ENCODE results near the gene CD300A. TPM values are rescaled to one million over a fixed set of nuclear protein-coding genes. Genes with fewer than 3 reads are reported as not detected.

The CD300A gene
- polyA plus RNA-seq (2012; ENCODE audit: missing spikeins), result 70.3 TPM

DNA sequence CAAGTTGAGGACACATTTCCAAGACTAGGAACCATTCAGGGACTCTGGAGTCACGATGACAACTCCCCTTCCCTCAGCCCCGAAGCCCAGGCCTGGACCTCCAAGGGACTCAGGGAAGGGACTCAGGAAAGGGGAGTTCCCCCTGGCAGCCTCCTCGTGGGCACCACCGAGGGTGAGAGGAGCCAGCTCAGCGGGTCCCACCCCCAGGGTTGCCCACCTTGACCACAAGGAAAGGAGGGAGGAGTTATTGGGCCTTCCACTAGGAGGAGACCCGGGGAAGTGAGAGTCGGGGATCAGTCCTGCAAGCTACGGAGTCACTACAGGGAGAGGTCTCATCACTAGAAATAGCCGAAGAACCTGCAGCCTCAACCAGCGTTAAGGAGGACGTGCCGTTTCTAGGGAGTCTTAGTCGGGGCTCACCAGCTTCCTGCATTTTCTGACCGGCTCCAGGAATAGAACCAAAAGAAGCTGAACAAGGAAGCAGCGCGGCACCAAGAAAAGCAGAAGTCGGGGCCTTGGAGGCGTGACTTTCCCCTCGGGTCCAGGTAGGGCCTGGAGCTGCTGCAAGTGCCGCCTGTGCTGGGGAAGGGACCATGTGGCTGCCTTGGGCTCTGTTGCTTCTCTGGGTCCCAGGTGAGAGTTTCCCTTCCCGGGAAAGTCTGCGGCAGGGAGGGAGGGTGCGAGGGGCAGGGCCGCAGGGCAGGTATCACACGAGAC is at the start of gene CD300A:
CD300A (plus strand) TSS at position 524 of the 717 bp plus-strand sequence; CDS start at position 594, 70 bp downstream.
- FAIRE-seq, result no peak
- DNase-seq (ENCODE audit: insufficient read length), result no peak
- TF ChIP-seq POLR2AphosphoS5 (IDR thresholded peaks at IDR 0.05; ENCODE audit: low read depth, low read length) (no peak), TAF1 (IDR thresholded peaks at IDR 0.05; ENCODE audit: borderline replicate concordance, low read depth, low read length) (no peak), POLR2A (IDR thresholded peaks at IDR 0.05; ENCODE audit: low read depth, low read length) (peak; percentile 59)

DNA sequence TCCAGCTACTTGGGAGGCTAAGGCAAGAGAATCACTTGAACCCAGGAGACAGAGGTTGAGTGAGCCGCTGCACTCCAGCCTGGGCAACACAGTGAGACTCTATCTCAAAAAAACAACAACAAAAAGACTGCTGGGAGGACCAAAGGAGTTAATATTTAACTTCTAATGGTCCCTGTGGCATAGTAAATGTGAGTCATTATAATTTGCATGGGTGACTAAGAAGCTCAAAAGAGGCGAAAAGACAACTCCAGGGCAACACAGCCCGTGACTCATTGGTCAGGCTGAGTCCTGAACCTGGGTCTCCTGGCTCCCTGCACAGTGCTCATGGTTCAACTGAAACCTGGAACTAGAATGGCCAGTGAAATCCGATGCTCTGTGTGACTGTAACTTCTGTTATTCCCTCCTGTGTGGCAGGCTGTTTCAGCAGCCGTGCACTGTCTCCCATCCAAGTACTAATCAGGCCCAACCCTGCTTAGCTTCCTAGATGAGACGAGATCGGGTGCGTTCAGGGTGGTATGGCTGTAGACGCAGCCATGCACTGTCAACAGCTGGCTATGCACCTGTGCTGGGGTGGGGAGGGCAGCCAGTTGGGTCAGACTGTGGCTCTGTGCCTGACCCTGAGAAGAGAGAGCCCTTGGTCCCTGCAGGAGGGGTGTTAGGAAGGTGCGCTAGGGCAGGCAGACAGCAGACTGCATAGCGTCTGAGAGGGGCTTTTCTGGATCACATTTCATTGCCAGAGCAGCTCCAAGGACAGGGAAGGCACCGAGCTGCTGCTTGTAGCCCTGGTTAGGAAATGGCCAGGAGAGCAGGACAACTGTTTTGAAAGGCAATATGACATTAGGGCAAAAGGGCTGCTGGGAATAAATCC is 49.0 kb upstream of the CD300A start:
- FAIRE-seq, result no peak
- TF ChIP-seq POLR2A (IDR thresholded peaks at IDR 0.05; ENCODE audit: low read depth, low read length) (no peak), POLR2AphosphoS5 (IDR thresholded peaks at IDR 0.05; ENCODE audit: low read depth, low read length) (no peak), TAF1 (IDR thresholded peaks at IDR 0.05; ENCODE audit: borderline replicate concordance, low read depth, low read length) (no peak)
- DNase-seq (ENCODE audit: insufficient read length), result no peak

DNA sequence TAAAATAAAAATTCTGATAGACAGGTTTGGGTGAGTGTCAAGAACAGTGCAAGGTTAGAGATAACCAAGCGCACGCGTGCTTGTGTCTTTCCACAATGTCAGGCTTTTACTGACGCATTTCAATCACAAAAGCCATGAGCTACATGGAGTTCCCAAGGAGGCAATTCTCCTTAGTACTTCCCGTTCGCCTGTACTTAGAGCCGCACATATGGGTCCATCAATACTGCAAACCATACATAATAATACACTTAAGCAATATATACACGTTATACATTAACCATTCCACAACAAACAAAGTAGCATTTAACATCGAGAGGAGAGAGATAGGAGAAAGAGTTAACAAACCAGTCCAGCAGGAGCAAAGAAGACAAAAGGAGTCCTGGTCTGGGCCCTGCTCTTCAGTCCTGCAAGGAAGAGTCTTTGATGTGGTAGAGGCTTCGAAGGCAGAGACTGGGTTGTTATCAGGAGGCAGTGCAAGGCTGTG is 46.5 kb upstream of the CD300A start:
- DNase-seq (ENCODE audit: insufficient read length) (no peak), FAIRE-seq (no peak)
- TF ChIP-seq POLR2AphosphoS5 (IDR thresholded peaks at IDR 0.05; ENCODE audit: low read depth, low read length), result no peak
- no peak for TF ChIP-seq POLR2A (IDR thresholded peaks at IDR 0.05; ENCODE audit: low read depth, low read length)
- TF ChIP-seq TAF1 (IDR thresholded peaks at IDR 0.05; ENCODE audit: borderline replicate concordance, low read depth, low read length), result no peak

DNA sequence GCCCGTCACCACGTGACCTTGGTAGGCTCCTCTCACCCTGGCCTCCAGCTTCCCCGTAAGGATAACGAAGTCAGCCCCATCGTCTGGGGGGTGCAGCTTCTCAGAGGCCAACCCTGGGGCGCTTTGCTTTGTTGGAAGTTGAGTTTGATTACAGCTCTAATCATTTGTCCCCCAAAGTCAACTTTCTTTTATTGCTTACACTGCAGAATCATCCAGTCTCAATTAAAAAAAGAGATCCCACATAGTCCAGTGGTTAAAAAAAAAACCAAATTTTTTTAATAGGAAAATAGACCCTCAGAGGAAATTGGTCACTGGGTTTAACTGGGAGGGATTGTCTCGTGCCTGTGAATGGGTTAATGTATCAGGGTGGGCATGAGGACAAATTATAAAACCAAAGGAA is 42.3 kb upstream of the CD300A start:
- TF ChIP-seq TAF1 (IDR thresholded peaks at IDR 0.05; ENCODE audit: borderline replicate concordance, low read depth, low read length) (no peak), POLR2AphosphoS5 (IDR thresholded peaks at IDR 0.05; ENCODE audit: low read depth, low read length) (no peak), POLR2A (IDR thresholded peaks at IDR 0.05; ENCODE audit: low read depth, low read length) (no peak)
- FAIRE-seq, result no peak
- no peak for DNase-seq (ENCODE audit: insufficient read length)

DNA sequence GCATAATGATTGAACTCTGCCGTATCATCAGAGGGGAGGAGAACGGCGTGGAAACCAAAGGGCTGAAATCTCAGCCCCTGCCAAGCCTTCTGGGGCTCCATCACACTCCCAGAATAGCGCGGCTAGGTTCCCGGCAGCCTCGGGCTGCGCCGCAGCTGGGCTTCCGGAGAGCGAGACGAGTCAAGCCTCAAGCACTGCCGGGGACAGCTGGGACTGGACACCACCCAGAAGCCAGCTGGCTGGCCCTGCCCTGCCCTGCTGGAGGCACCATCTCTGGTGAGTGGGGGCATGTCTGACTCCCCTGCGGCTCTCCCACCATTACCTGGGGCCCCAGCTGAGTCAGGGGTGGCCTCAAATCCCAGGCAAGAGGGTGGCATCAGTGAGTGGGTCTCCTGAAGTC is 41.8 kb upstream of the CD300A start:
- TF ChIP-seq POLR2A (IDR thresholded peaks at IDR 0.05; ENCODE audit: low read depth, low read length), result no peak
- no peak for TF ChIP-seq POLR2AphosphoS5 (IDR thresholded peaks at IDR 0.05; ENCODE audit: low read depth, low read length)
- TF ChIP-seq TAF1 (IDR thresholded peaks at IDR 0.05; ENCODE audit: borderline replicate concordance, low read depth, low read length), result no peak
- DNase-seq (ENCODE audit: insufficient read length), result no peak
- no peak for FAIRE-seq

DNA sequence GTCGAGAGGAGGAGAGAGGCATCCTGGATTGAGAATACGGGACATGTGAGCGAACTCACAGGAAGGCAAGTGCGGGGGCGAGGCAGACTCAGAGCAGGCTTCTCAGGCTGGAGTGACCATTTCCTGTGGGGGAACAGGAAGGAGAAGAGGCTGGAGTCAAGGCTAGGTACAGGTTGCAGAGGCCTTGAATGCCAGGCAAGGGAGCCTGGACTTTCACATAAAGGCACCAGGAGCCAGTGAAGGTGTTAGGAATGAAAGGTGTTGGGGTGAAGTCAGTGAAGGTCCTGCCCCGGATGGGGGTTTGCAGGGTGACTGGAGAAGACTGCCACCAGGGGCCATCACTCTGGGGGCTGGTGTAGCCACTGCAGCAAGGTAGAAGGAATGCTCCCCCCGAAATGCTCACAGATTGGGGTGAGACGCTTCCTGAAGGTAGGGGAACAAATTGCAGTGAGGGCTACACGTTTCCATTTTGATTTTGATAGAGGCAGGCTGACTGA is 39.8 kb upstream of the CD300A start:
- no peak for FAIRE-seq
- TF ChIP-seq TAF1 (IDR thresholded peaks at IDR 0.05; ENCODE audit: borderline replicate concordance, low read depth, low read length), result no peak
- TF ChIP-seq POLR2AphosphoS5 (IDR thresholded peaks at IDR 0.05; ENCODE audit: low read depth, low read length), result no peak
- no peak for TF ChIP-seq POLR2A (IDR thresholded peaks at IDR 0.05; ENCODE audit: low read depth, low read length)
- no peak for DNase-seq (ENCODE audit: insufficient read length)

DNA sequence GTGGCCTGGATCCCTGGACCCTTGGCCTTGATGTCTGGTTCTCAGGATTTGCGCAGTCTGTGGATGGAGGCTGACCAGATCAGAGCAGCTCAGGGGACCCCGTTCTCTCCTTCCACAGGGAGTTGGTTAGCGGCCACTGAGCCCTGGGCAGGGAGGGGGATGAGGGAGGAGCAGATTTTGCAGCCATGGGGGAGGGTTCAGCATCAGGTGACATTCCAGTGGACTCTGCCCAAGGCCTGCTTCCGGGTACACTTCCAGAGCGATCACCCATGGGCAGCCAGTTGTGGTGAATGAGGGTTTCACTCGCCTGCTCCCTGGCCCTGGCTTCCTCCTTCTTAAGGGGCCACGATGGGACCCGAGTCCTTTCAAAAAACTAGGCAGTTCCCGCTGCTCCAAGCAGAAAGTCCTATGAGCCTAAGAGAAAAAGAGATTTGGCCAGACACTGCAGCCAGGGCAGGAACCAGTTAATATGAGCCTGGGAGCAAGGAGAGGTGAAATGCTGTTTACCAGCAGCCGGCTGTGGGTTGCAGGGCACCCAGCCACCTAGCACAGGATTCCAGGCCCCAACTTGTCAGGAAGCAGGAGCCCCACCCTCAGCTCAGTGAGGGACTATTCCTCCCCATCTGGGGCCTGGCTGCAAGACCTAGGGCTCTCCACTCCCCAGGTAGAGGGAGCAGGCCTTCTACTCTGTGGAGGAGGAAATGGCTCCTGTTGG is 39.2 kb upstream of the CD300A start:
- DNase-seq (ENCODE audit: insufficient read length) (no peak), FAIRE-seq (no peak)
- no peak for TF ChIP-seq TAF1 (IDR thresholded peaks at IDR 0.05; ENCODE audit: borderline replicate concordance, low read depth, low read length)
- no peak for TF ChIP-seq POLR2A (IDR thresholded peaks at IDR 0.05; ENCODE audit: low read depth, low read length)
- TF ChIP-seq POLR2AphosphoS5 (IDR thresholded peaks at IDR 0.05; ENCODE audit: low read depth, low read length), result no peak

DNA sequence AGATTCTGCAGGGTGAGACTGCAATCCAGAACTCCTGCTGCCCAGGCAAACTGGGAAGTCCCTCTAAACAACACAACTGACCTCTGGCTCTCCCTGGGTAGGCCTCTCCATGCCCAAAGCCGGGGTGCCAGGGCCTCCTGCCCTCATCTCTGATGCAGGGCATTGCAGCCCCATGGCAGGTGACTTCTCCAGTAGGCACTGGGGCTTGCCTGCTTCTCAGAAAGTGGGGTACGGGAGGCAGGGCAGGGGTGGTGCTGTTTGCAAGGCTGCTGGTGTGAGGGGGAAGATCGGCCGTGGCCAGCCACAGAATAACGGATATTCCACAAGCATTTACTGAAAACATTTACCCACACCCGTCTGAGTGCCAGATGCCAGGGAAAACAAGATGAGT is 38.7 kb upstream of the CD300A start:
- no peak for DNase-seq (ENCODE audit: insufficient read length)
- TF ChIP-seq TAF1 (IDR thresholded peaks at IDR 0.05; ENCODE audit: borderline replicate concordance, low read depth, low read length) (no peak), POLR2A (IDR thresholded peaks at IDR 0.05; ENCODE audit: low read depth, low read length) (no peak), POLR2AphosphoS5 (IDR thresholded peaks at IDR 0.05; ENCODE audit: low read depth, low read length) (no peak)
- FAIRE-seq, result no peak

DNA sequence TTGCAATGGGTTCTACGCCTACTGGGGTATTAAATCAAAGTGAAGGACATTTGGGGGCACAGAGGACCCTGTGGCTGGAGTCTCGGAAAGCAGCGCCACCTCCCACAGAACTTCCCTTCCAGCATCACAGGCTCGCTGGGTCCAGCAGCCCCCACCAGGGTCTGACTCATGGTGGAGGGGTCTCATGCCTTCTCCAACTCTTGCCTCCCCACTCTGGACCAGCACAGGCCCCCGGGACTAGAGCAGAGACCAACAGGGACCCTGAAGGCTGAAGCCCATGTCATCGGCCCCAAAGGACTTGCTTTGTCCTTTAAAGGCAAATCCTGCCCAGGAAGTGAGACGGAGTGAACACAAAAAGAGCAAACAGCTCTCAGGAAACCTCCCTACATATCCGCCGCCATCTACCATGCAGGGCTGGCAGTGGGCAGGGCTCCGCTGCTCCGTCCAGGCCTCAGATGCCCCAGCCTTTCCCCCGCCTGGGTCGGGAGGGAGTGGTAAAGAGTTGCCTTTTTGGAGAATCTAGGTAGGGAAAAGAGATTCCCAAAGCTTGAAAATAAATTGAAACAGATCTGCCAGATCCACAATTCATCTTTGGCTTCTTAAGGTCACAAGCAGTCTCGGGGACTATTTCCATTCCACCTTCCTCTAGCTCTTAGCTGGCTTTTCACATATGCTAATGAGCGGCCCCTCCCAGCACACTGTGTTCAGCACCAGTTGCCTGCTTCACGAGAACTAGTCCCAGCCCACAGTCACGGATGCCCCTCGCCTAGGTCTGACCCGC is 36.6 kb upstream of the CD300A start:
- FAIRE-seq (no peak), DNase-seq (ENCODE audit: insufficient read length) (no peak)
- TF ChIP-seq POLR2A (IDR thresholded peaks at IDR 0.05; ENCODE audit: low read depth, low read length) (no peak), POLR2AphosphoS5 (IDR thresholded peaks at IDR 0.05; ENCODE audit: low read depth, low read length) (no peak), TAF1 (IDR thresholded peaks at IDR 0.05; ENCODE audit: borderline replicate concordance, low read depth, low read length) (no peak)

DNA sequence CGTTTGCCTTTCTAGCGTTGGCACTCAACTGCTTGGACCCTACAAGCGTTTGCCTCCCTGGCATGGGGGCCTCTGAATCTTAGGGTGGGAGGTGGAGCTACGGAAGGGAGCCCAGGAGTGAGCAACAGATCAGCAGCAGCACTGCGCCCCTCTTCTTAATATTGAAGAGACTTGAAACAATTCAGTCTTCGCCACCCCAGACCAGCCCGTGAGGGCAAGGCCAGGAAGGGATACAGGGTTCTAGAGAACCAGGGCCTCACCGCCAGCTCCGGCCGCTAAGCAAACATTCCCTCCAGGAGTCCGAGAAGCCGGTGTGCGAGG is 36.1 kb upstream of the CD300A start:
- DNase-seq (ENCODE audit: insufficient read length) (no peak), FAIRE-seq (no peak)
- TF ChIP-seq POLR2A (IDR thresholded peaks at IDR 0.05; ENCODE audit: low read depth, low read length) (no peak), TAF1 (IDR thresholded peaks at IDR 0.05; ENCODE audit: borderline replicate concordance, low read depth, low read length) (no peak), POLR2AphosphoS5 (IDR thresholded peaks at IDR 0.05; ENCODE audit: low read depth, low read length) (no peak)
